ENCODE measurements around the gene PPFIA4. TPM values are rescaled to one million over a fixed set of nuclear protein-coding genes. Genes with fewer than 3 reads are reported as not detected.

PPFIA4 gene
- total RNA-seq, 1 experiment from 2014 or later: 6.6 TPM

GRCh38 chr1:203057911-203058675 lies 31.8 kb downstream of the PPFIA4 start:
- DNase-seq (ENCODE audit: low spot score): no peak

GRCh38 chr1:203058676-203058935 lies 32.3 kb downstream of the PPFIA4 start:
- DNase-seq (ENCODE audit: low spot score): no peak

GRCh38 chr1:203059485-203059884 lies 33.2 kb downstream of the PPFIA4 start:
- DNase-seq (ENCODE audit: low spot score): no peak

- DNase-seq (ENCODE audit: low spot score): no peak
These were observed 33.8 kb downstream of the PPFIA4 start for GRCh38 chr1:203060115-203060514.

GRCh38 chr1:203063287-203063686 lies 37.0 kb downstream of the PPFIA4 start:
- no peak for DNase-seq (ENCODE audit: low spot score)

- no peak for DNase-seq (ENCODE audit: low spot score)
These were observed 38.9 kb downstream of the PPFIA4 start for GRCh38 chr1:203065191-203065590.

- no peak for DNase-seq (ENCODE audit: low spot score)
These were observed 39.7 kb downstream of the PPFIA4 start for GRCh38 chr1:203065986-203066385.

- DNase-seq (ENCODE audit: low spot score): no peak
These were observed 40.7 kb downstream of the PPFIA4 start for GRCh38 chr1:203066965-203067364.

GRCh38 chr1:203069030-203069747 lies 42.9 kb downstream of the PPFIA4 start:
- no peak for DNase-seq (ENCODE audit: low spot score)

GRCh38 chr1:203072002-203072602 lies 45.8 kb downstream of the PPFIA4 start:
- DNase-seq (ENCODE audit: low spot score): no peak

GRCh38 chr1:203072911-203073310 lies 46.6 kb downstream of the PPFIA4 start:
- no peak for DNase-seq (ENCODE audit: low spot score)

GRCh38 chr1:203073469-203073868 lies 47.2 kb downstream of the PPFIA4 start:
- DNase-seq (ENCODE audit: low spot score): no peak

- no peak for DNase-seq (ENCODE audit: low spot score)
These were observed 48.3 kb downstream of the PPFIA4 start for GRCh38 chr1:203074610-203075009.

- no peak for DNase-seq (ENCODE audit: low spot score)
These were observed 49.1 kb downstream of the PPFIA4 start for GRCh38 chr1:203075236-203076030.

- no peak for DNase-seq (ENCODE audit: low spot score)
These were observed 49.8 kb downstream of the PPFIA4 start for GRCh38 chr1:203076031-203076511.

- DNase-seq (ENCODE audit: low spot score): no peak
These were observed 51.1 kb downstream of the PPFIA4 start for GRCh38 chr1:203077367-203077766.

- no peak for DNase-seq (ENCODE audit: low spot score)
These were observed 51.7 kb downstream of the PPFIA4 start for GRCh38 chr1:203077956-203078355.

- DNase-seq (ENCODE audit: low spot score): no peak
These were observed 52.2 kb downstream of the PPFIA4 start for GRCh38 chr1:203078478-203078877.

- DNase-seq (ENCODE audit: low spot score): no peak
These were observed 54.2 kb downstream of the PPFIA4 start for GRCh38 chr1:203080456-203080855.

GRCh38 chr1:203081465-203082230 lies 55.4 kb downstream of the PPFIA4 start:
- DNase-seq (ENCODE audit: low spot score): no peak

- no peak for DNase-seq (ENCODE audit: low spot score)
These were observed 55.9 kb downstream of the PPFIA4 start for GRCh38 chr1:203082231-203082505.

Measured in A172 (cell line).